HT-29 (cell line): ENCODE data around the gene VANGL2. TPM values are rescaled to one million over a fixed set of nuclear protein-coding genes. Genes with fewer than 3 reads are reported as not detected.

Source experiments
- DNase-seq: peaks from one replicate; pipeline ENCODE4 v3.0.0-alpha.2; 2015; ENCODE audit warnings: low spot score
- total RNA-seq: library from RNA; depleted of rRNA; stranded (reverse); fragments of >200 nt; shearing (Covaris generic); gene quantifications from 2 replicates; pipeline ENCODE4 v1.2.3, GENCODE V29; 2014; rRNA removed

Gene VANGL2
- total RNA-seq, result 1.5 and 1.6 TPM in 2 replicates

DNA sequence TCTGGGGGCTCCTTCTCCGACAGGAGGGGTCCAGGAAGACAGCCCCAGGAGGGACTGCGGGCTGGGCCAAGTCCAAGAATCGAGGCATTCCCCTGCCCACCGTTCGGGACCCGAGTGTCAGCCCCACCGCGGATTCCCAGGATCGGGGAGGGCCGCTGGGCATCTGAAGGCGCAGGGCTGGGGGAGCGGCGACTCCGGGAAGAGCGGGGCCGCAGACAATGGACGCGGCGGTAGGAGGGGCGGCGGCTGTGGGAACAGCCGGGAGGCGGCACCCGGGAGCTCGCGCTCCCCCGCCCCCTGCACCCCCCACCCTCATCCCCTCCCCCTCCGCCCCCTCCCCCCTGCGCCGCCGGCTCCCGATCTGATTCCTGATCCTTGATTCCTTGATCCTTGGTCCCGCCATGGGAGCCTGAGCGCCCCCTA, at the start of gene VANGL2:
Gene VANGL2 (plus strand): TSS at position 342 of the 423 bp plus-strand sequence. CDS start 15,274 bp downstream, outside the sequence.
- peak; percentile 29 for DNase-seq

DNA sequence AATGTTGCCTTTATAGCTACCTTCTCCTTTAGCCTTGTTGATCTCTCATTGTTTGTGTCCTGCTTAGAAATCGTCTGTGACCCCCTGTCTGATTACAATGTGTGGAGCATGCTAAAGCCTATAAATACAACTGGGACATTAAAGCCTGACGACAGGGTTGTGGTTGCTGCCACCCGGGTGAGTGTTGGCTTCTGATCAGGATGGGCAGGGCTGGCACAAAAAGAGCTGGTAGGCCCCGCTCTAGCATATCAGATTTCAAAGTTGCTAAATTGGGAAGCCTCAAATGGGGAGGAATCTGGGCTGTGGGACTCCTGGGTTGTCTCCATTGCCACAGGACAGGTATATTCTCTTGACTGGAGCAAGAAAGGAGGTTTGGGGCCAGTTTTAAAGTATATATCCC, 48.7 kb upstream of the VANGL2 start:
- DNase-seq, result no peak

DNA sequence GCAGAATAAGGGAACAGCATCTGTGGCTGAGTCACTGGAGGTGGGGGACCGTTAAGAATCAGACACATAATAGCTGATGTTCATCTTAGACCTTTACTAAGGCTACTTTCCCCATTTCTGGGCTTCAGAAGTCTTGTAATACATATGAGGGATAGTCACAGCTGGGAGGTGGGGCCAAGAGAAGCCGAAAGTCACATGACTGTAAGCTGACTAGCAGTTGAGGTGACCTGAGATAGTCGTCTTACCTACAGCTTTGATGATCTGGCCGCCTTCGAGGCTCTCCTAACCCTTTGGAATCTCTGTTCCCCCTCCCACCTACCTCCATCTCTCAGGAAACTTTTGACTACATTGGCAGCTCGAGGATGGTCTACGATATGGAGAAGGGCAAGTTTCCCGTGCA, 47.8 kb upstream of the VANGL2 start:
- no peak for DNase-seq

DNA sequence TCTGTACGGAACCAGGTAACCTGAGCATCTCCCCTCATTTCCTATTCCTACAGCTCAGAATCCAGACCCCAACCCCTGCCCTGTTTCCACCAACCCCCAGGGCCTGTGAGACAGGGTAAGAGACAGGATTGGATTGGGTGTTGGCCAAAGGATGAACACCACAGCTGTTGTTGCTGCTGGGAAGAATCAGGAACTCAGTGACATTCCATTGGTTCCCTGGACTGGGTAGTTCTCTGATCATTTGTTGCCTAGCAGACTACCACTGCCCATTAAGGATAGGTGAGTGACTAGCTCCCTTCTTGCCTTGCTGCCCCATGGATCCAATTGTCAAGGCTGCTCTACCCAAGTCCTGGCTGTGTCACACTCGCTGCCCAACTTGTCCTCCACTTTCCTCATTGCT, 47.1 kb upstream of the VANGL2 start:
- no peak for DNase-seq

DNA sequence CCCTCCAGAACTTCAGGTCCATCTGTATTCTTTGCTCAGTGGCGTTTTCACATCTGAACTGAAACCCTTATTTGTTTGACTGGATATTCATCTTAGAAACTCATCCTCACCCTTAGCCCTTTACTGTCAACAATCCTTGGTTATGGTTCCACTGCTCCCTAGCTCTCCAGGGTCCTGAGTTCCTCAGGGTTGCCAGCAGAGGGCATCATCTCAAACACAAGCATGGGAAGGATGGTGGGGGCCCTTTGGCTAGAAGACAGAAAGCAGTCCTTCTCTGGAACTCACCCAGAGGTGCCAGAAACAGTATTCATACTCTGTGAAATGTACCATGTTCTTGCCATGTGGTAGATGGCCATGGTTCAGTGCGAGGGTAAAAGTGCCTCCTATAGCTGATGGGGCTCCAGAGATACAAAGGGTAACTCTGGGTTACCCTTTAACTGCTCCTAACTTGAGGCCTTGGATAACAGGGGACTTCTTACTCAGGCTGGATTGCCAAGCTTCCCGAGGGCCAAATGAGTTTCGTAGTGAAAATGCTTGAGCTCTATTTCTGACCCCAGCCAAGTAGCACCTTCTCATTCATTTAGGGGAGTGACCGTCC, 45.9 kb upstream of the VANGL2 start:
- DNase-seq, result peak; percentile 47

DNA sequence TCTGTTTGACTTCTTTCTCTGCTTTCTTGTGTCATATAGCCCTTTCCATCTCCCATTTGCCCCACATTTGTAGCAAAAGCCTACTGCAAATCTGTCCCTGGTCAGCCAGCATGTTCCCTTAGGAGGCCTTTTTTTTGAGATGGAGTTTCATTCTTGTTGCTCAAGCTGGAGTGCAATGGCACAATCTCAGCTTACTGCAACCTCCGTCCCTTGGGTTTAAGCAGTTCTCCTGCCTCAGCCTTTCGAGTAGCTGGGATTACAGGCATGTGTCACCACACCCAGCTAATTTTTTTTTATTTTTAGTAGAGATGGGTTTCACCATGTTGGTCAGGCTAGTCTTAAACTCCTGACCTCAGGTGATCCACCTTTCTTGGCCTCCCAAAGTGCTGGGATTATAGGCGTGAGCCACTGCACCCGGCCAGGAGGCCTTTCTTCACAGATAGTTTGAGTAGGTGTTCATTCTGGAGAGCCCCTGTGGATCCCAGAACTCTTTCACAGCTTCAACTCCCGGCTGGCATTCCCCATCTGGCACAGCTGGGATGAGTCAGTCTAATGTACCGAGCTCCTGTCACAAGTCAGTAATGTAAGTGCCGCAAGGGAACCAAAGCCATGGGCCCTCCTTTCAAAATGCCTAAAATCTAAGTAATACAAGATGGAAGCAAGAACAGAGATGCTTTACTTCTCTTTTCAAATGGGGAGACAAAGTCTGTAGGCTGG, 42.9 kb upstream of the VANGL2 start:
- DNase-seq, result no peak

DNA sequence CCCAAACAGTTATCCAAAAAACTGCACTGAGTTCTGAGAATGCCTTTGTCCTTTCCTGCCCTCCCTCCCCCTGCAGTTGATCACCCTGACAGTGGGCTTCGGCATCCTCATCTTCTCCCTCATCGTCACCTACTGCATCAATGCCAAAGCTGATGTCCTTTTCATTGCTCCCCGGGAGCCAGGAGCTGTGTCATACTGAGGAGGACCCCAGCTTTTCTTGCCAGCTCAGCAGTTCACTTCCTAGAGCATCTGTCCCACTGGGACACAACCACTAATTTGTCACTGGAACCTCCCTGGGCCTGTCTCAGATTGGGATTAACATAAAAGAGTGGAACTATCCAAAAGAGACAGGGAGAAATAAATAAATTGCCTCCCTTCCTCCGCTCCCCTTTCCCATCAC, 42.3 kb upstream of the VANGL2 start:
- DNase-seq, result no peak

DNA sequence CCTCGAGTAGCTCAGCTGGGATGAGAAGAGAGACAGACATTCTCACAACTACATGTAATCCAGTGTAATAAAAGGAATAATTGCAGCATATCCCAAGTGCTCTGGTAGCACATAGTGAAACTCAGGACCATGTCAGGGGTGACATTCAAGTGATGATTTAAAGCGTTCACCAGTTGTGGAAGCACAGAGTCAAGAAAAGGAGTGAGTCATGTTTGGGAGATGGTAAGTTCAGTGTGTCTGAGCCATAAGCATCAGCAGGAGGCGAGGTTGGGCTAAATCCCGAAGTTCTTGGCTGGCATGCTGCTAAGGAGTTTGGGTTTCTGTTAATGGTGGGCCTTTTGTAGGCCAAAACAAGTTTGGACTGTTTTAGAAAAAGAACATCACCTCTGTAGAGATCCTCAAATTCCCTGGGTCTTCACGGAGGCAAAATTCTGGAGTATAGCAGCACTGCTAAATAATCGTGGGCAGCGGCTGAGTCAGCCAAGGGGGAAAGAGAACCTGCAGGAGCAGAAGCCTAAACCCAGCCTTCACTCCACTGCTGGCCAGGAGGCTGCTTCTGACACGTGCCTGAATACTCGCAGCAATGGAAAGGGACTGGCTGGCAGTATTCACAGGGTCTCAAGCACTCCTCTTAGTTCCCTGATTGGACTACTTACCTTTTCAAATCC, 40.7 kb upstream of the VANGL2 start:
- no peak for DNase-seq

DNA sequence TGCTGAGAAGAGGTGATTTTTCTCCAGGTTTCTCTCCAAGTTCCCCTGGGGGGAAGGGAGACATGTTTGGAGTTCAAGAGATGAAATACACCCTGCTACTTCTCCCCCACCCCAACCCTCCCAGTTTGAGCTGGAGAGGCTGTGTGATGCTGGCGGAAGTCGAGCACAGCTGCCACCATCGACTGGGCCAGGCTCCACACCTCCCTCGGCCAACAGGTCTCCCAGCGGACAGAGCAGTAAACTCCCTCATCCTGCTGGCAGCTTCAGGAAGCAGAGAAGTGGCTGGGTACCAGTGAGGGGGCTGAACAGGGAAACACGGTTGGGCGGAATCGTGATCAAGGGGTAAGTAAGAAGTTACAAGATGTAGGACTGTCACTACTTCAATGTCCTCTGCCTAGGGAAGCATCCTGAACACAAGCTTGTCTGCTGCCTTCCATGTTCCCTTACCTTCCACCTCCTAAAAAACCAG, 40.1 kb upstream of the VANGL2 start:
- DNase-seq, result no peak

DNA sequence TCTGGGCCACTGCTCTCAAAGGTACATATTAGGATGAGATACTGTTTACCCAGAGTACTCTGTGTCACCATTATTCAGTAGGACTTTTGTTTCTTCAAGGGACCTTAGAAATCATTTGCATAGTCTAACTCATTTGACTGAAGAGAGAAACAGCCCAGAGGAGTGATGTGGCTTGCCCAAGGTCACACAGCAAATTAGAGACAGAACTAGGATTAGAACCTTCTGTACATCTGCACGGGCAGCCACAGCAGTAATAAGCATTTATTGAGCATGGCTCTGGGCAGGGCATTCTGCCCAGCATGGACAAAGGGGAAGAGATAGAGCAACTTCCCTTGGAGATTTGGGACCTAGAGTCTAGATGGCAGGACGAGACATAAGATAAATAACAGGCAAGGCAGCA, 39.2 kb upstream of the VANGL2 start:
- no peak for DNase-seq

DNA sequence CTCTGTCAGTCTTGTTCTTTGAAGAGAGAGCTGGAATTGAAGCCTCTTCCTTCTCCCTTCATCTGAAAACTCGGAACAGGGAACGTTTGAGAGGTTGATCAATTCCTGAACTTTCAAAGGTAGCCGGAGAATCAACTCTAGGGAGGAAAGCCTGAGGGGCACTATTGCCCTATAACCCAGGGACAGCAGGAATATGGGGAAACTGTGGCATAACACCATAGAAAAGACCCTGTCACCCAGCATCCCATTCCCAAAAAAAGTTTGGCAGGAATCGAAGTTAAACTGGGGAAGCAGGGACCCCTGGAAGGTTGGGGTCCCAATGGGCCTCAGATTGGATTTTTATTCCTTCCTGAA, 38.6 kb upstream of the VANGL2 start:
- DNase-seq, result no peak

DNA sequence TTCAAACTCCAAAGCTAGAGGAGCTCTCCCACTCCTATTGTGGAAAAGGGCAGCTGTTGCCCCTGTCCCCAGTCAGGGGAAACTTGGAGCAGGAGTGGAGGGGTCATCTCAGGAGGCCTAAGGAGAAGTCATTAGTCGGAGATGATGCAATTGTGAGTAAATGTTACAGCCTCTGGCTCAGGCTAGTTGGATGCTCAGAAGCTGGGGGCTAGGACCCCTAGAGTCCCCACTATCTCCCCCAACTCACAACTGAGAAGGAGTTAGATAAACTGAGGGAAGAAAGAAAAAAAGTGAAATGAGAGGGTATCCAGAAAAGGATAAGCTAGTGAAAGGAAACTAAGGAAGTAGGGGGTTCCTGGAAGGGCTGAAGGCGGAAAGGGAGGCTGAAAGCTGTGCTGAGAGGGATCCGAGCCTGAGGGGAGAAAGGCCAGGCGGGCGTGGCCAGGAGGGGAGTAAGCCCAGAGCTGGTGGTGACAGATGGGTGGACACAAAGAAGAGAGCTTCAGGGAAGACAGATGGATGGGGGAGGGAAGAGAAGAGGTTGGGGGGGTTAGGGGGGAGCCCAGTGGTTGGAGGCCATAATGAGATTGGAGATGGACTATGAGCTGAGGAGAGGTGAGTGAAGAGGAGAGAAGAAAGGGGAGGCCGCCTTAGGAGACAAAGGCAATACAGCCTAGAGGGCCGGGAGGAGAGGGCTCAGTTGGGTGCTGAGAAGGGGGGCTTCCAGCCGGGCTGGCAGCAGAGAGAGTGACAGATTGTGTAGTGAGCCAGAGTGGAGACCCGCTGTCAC, 38.0 kb upstream of the VANGL2 start:
- no peak for DNase-seq

DNA sequence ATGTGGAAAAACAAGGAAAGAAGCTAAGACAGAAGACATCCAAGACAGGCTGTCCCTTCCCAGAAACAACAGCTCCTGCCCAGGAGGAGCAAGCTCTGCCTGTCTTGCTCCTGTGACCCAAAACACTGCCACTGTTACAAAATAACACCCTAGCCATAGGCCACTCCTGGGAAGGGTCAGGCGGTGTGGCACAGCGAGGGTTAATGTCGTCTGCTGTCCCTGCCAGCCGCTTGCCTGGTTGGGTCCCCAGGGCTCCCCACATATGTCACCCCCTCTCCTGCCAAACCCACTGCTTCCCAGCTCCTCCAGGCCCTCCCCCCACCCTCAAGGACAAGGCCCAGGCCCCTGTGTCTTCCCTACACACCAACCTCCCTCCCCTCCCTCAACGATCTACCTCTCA, 37.4 kb upstream of the VANGL2 start:
- no peak for DNase-seq

DNA sequence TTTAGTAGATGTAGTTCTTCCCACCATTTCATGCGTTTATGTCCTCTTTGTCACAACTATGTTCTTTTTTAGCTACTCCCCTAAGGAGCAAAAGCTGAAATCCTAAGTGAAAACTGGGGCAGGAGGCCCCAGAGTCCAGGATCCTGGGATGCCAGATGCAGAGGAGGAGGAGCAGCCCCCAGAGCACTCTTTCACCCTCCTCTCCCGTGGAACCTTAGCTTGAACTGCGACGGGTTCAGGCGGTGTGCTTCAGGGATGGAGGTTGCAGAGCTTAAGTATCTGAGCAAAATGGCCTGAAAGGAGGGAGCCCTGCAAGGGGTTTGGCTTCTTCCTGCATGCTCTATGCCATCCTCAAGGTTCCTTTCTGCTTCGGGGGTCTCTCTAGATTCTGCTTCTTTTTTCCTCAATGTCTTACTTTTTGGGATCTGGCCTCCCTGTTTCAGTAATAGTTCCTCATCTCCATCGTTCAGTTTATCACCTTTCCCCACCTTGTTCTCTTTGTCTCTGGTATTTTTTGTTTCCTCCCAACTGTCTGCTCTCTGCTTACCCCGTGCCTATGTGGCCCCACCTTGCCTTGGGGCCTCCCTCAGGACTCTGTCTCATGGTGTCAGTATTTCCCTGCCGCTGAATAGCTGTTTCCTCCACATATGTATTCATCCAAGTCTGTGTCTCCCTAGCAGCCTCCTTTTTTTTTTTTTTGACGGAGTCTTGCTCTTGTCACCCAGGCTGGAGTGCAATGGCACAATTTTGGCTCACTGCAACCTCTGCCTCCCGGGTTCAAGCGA, 36.2 kb upstream of the VANGL2 start:
- DNase-seq, result no peak

DNA sequence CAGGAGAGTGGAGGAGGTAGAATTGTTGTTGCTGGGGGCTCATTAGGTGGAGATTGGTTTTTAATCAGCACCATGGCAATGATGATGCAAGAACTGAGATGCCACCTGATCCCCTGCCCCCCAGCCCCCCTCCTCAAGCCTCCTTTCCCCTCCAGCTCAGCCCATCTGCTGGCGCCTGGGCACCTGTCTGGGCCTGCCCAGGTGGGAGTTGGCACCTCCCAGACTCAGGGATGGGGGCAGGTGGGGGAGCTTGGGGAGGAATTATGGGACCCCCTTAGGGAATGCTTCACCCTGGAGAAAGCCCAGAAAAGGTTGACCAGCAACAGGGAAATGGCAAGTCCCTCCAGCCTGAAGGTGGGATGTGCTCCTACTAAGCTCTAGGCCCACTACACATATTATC, 35.0 kb upstream of the VANGL2 start:
- no peak for DNase-seq

DNA sequence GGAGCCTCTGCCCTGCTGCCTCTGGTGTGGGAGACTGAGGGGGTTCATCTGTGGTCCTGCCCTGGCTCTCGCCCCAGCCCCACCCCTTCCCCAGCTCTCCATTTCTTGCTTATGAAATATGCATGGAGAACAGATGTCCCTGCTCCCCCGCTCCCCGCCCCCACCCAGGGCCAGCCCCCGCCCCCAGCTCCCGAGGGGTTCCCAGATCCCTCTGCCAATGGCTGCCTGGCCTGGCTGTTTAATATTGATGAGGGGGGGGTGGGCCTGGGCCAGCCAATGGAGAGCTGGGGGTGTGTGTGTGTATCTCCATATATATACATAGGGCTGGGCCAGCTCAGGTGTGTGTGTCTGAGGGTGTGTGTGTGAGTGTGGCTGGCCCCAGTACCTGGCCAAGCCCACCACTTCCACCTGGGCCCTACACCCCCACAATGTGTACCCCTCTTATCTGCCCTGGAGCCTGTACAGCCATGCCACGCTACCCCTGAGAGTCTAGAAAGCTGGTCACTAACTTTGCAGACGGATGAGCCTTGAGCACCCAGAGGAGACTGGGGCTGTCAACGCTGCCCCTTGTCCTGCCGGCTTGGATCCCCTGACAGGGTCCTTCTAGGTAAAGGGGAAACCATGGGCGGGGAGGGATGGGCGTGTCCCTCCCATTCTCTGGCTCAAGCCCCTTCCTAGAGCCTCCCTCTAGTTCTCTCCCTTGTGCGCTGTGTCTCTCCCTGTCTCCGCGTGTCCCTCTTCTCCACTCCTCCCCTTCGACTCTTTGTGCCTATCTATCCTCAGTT, 33.4 kb upstream of the VANGL2 start, which contains the start of gene NHLH1:
Gene NHLH1 (plus strand): TSS at position 341 of the 785 bp plus-strand sequence. CDS start 3,661 bp downstream, outside the sequence.
- DNase-seq, result no peak

DNA sequence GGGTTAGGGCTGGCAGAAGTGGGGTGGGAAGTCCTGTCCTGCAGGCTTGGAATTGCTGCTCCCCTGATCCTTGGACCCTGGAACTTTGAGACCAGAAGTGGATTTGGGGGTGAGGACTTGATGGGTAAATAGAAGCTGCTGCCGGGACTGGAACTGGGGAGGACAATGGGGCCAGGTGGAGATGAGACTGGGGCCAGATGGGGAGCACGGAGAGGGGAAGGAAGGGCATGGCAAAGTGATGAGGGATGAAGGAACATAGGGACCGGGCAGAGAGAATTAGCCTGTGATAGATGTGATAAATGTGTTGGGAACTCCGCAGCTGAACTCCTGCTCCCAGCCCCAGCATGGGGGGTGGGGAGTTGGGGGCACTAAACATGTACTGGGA, 32.9 kb upstream of the VANGL2 start:
- DNase-seq, result no peak

DNA sequence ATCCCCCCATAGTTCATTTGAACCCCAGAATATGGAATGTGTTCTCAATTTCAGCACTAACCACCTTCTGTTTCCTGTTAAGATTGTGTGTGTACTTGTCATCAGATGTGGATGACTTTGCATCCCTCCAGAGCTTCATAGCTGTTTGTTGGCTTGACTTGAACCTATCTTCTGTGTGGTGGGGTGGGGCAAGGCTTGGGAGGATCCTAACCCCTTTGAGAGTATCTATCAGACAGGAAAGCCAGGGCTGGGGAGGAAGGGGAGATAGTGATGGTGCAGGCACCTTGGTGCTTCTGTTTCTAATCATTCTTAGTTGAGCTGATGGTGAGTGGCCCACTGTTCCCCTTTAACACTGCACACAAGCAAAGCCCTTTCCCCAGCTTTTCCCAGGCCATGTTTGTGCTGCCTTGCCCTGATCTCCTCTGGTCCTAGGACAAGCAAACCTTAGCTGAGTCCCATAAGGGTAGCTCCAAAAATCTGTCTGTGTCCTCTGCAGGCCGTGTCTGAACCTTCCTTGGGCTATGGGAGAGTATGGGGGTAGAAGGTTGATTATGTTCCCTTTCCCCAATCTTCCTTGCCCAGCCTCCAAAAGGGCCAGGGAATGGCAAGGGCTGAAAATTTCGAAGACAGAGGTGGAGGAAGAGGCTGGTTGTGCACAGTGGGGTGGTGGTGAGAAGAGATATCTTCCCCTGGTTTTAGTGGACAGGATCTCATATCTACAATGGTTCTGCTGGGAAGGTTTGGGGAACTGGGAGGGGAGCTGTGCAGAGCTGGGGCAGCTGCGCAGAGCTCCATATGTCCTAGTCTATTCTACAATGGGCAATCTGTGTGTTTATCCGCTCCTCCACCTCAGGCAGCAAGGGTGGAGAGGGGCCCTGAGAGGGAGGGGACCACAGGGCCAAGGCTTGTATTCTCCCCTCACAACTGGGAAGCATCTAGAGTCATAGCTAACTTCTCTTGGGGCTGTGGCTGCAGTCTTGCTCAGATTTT, 32.1 kb upstream of the VANGL2 start:
- no peak for DNase-seq

DNA sequence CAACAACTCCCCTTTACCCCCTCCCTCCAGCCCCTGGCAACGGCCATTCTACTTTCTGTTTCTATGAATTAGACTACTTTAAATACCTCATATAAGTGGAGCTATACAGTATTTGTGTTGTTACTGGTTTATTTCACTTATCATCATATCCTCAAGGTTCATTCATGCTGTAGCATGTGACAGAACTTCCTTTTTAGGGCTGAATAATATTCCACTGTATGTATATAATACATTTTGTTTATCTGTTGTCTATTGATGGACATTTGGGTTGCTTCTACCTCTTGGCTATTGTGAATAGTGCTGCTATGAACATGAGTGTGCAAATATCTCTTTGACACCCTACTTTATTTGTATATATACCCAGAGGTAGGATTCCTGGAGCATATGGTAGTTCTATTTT, 31.3 kb upstream of the VANGL2 start:
- no peak for DNase-seq
